CD14-positive monocyte (primary cell): ENCODE data around the gene SPTBN1. TPM values are rescaled to one million over a fixed set of nuclear protein-coding genes. Genes with fewer than 3 reads are reported as not detected.

Experiments
- DNase-seq, 3 donors: peaks; one replicate each; pipeline ENCODE4 v3.0.0-alpha.2; 2011 to 2022
- H2AFZ ChIP-seq: 2 replicates; pipeline ENCODE4 v1.6.0; 2012; ENCODE audit warnings: mild to moderate bottlenecking, low read depth, low read length, inconsistent platforms; ENCODE audit not compliant: insufficient read depth, poor library complexity, severe bottlenecking
- H3K27ac ChIP-seq, 2 donors: 1 replicate in 1 of 2; 2 replicates in 1 of 2; pipeline ENCODE4 v1.5.1; 2012 to 2013; ENCODE audit warnings: low read length in 2 of 2, control low read depth in 1 of 2, inconsistent platforms in 1 of 2, low read depth in 1 of 2, mild to moderate bottlenecking in 1 of 2
- H3K27me3 ChIP-seq, 2 donors: one replicate each; pipeline versions ENCODE4 v1.6.0 to v1.6.1; 2011 to 2013; ENCODE audit warnings: low read length in 2 of 2; ENCODE audit not compliant: control insufficient read depth in 2 of 2, insufficient read depth in 2 of 2
- H3K36me3 ChIP-seq, 2 donors: replicated peaks in 1 of 2; 1 replicate in 1 of 2; 2 replicates in 1 of 2; pipeline versions ENCODE4 v1.5.1 to v1.6.1; 2012 to 2013; ENCODE audit warnings: low read length in 2 of 2, control low read depth in 1 of 2, inconsistent platforms in 1 of 2, mild to moderate bottlenecking in 1 of 2; ENCODE audit not compliant: insufficient read depth in 2 of 2, control insufficient read depth in 1 of 2
- H3K4me1 ChIP-seq, 2 donors: 1 replicate in 1 of 2; 2 replicates in 1 of 2; pipeline versions ENCODE4 v1.5.1 to v1.6.1; 2012 to 2013; ENCODE audit warnings: low read length in 2 of 2, control low read depth in 1 of 2, inconsistent platforms in 1 of 2, mild to moderate bottlenecking in 1 of 2, moderate library complexity in 1 of 2; ENCODE audit not compliant: insufficient read depth in 2 of 2, control insufficient read depth in 1 of 2
- H3K4me2 ChIP-seq: replicated peaks from 2 replicates; pipeline ENCODE3; 2012; ENCODE audit warnings: low read length, moderate library complexity, mild to moderate bottlenecking; ENCODE audit not compliant: poor library complexity, severe bottlenecking; ENCODE audit errors: extremely low read depth
- H3K4me3 ChIP-seq, 3 experiments: fragments of 200-600 bp in 1 of 3; sonication (generic) in 1 of 3; replicated peaks in 1 of 3; 1 replicate in 2 of 3; 2 replicates in 1 of 3; pipeline ENCODE4 v1.5.1; 2011 to 2013; ENCODE audit warnings: low read length in 3 of 3, mild to moderate bottlenecking in 3 of 3, control low read depth in 2 of 3, low read depth in 2 of 3, inconsistent platforms in 1 of 3, moderate library complexity in 1 of 3
- H3K79me2 ChIP-seq: 2 replicates; pipeline ENCODE4 v1.6.0; 2012; ENCODE audit warnings: mild to moderate bottlenecking, control low read depth, inconsistent platforms, low read length, moderate library complexity; ENCODE audit not compliant: insufficient read depth
- H3K9ac ChIP-seq: 2 replicates; pipeline ENCODE4 v1.6.0; 2017; ENCODE audit warnings: low read length, mild to moderate bottlenecking; ENCODE audit not compliant: insufficient read depth, poor library complexity, severe bottlenecking
- H3K9me3 ChIP-seq, 2 donors: replicated peaks in 1 of 2; 1 replicate in 1 of 2; 2 replicates in 1 of 2; pipeline versions ENCODE4 v1.5.1 to v1.6.1; 2012 to 2013; ENCODE audit warnings: low read length in 2 of 2, control low read depth in 1 of 2; ENCODE audit not compliant: control insufficient read depth in 1 of 2, insufficient read depth in 1 of 2
- H4K20me1 ChIP-seq: 2 replicates; pipeline ENCODE4 v1.6.0; 2012; ENCODE audit warnings: mild to moderate bottlenecking, low read length, control low read depth, moderate library complexity; ENCODE audit not compliant: insufficient read depth
- H3K27ac Mint-ChIP-seq, 7 donors: one replicate each; pipeline ENCODE4 v1.8.0; 2020; ENCODE audit warnings: mild to moderate bottlenecking in 7 of 7, mixed read lengths in 7 of 7, moderate library complexity in 6 of 7, inconsistent platforms in 2 of 7
- H3K27me3 Mint-ChIP-seq, 3 donors: one replicate each; pipeline ENCODE4 v1.8.0; 2021 to 2022; ENCODE audit warnings: low read depth in 3 of 3, mild to moderate bottlenecking in 3 of 3, mixed read lengths in 3 of 3, moderate library complexity in 3 of 3, inconsistent platforms in 1 of 3
- H3K36me3 Mint-ChIP-seq, 2 donors: one replicate each; pipeline ENCODE4 v1.8.0; 2020; ENCODE audit warnings: mixed read lengths in 2 of 2, inconsistent platforms in 1 of 2, mild to moderate bottlenecking in 1 of 2
- H3K4me1 Mint-ChIP-seq: one replicate; pipeline ENCODE4 v1.8.0; 2020; ENCODE audit warnings: mild to moderate bottlenecking, mixed read lengths
- H3K4me3 Mint-ChIP-seq, 2 donors: one replicate each; pipeline ENCODE4 v1.8.0; 2020; ENCODE audit warnings: mild to moderate bottlenecking in 2 of 2, mixed read lengths in 2 of 2, moderate library complexity in 1 of 2
- H3K9me3 Mint-ChIP-seq, 7 donors: one replicate each; pipeline ENCODE4 v1.8.0; 2020 to 2022; ENCODE audit warnings: mixed read lengths in 7 of 7, mild to moderate bottlenecking in 6 of 7, moderate library complexity in 6 of 7, inconsistent platforms in 2 of 7
- WGBS: methylation state at CpG from one replicate; pipeline ENCODE4 v1.1.5; 2013; ENCODE audit warnings: missing lambda C conversion rate; ENCODE audit not compliant: insufficient coverage; 5-methylcytosine and 5-hydroxymethylcytosine counted together
- intact Hi-C, 2 donors: fragments of 100-400 bp; cut with micrococcal nuclease; formaldehyde crosslinking; loops; one replicate each; pipeline versions ENCODE4 v1.15.0 to v1.15.1; 2023
- polyA plus RNA-seq, 3 donors: library from polyadenylated mRNA; depleted of rRNA in 1 of 3; unstranded in 2 of 3; stranded (reverse) in 1 of 3; fragments of 300-500 nt in 2 of 3; fragments of >200 nt in 1 of 3; fragmentation: Illumina TruSeq in 2 of 3; gene quantifications; 1 replicate in 2 of 3; 2 replicates in 1 of 3; pipeline ENCODE4 v1.2.3, GENCODE V29; 2012 to 2021
- TF ChIP-seq, protein P1 (sequence below): fragments of 200-600 bp; IDR thresholded peaks from one replicate; pipeline ENCODE4 v1.8.0; 2022; ENCODE audit warnings: antibody characterized with exemption, mild to moderate bottlenecking

The SPTBN1 gene
- polyA plus RNA-seq, 3 donors: 0.79 to 2.8 (median 1.7) TPM

DNA sequence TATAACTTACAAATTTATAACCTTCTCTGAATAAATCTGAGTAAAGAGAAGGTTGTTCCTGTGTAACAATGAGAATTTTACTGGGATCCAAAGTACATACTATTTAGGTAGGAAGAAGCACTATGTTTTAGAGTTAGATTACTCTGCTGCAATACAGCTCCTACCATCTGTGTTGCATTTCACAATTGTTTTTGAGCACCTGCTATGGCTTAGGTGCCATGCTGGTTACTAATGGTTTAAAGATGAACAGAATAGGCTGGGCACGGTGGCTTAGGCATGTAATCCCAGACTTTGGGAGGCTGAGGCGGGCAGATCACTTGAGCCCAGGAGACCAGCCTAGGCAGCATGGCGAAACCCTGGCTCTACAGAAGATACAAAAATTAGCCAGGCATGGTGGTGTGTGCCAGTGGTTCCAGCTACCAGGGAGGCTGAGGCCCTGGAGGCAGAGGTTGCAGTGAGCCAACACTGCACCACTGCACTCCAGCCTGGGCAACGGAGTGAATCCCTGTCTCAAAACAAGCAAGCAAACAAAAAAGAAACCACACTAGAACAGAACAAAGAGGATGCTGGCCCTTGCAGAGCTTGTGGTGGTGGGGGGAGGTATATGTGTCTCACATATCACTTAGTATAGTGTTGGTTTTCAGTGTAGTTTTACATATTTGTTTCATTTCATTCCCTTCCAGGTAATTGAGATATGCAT, 56.7 kb downstream of the SPTBN1 start:
- WGBS: 96% methylated on average over 3 of the region's 4 CpGs
- TF ChIP-seq, protein P1, sequence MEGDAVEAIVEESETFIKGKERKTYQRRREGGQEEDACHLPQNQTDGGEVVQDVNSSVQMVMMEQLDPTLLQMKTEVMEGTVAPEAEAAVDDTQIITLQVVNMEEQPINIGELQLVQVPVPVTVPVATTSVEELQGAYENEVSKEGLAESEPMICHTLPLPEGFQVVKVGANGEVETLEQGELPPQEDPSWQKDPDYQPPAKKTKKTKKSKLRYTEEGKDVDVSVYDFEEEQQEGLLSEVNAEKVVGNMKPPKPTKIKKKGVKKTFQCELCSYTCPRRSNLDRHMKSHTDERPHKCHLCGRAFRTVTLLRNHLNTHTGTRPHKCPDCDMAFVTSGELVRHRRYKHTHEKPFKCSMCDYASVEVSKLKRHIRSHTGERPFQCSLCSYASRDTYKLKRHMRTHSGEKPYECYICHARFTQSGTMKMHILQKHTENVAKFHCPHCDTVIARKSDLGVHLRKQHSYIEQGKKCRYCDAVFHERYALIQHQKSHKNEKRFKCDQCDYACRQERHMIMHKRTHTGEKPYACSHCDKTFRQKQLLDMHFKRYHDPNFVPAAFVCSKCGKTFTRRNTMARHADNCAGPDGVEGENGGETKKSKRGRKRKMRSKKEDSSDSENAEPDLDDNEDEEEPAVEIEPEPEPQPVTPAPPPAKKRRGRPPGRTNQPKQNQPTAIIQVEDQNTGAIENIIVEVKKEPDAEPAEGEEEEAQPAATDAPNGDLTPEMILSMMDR: no peak
- Histone ChIP-seq H3K4me1 (no peaks in the 10 kb centered on the region), H3K9ac (no peak overlapping the region), H3K4me3 (no peak overlapping the region), H3K27ac (no peak overlapping the region), H3K36me3 (no peaks in the 10 kb centered on the region), H3K27me3 (no peaks in the 10 kb centered on the region), H3K9me3 (no peaks in the 10 kb centered on the region), H3K79me2 (no peaks in the 10 kb centered on the region), H4K20me1 (no peaks in the 10 kb centered on the region), H2AFZ (no peak overlapping the region), H3K4me2 (no peak overlapping the region)
- Mint-ChIP-seq H3K27me3 (no peaks in the 10 kb centered on the region), H3K9me3 (peaks cover 0 to 4% (median 0%) of the 10 kb centered on the region in 7 donors), H3K27ac (no peak overlapping the region), H3K4me1 (no peaks in the 10 kb centered on the region), H3K36me3 (no peaks in the 10 kb centered on the region), H3K4me3 (no peak overlapping the region)
- intact Hi-C loops: loop anchor here in 1 of 2 donors (10.0 kb wide), 1 partner anchor 322 kb away; no protein-coding TSS in a partner anchor
- DNase-seq: no peak

DNA sequence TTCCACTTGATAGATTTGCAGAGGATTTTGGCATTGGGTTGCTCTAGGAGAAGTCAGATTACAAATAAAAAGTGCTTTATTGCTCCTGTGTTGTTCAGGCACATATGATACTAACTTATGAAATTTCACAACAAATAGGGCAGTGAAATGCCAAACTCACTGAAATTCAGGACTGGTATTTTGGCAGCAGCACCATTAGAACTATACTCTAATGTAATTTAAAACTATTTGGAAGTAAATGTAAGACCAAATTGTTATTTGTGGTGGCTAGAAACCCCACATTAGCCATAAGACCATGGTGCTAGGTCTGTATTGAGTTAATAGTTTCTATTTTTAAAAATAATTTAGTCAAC, 57.2 kb downstream of the SPTBN1 start:
- intact Hi-C loops: loop anchor here in 1 of 2 donors (10.0 kb wide), 1 partner anchor 321 kb away; no protein-coding TSS in a partner anchor
- no peaks in the 10 kb centered on the region for H3K36me3 Mint-ChIP-seq
- no peak overlapping the region for H2AFZ ChIP-seq
- DNase-seq: no peak
- no peak overlapping the region for H3K4me3 ChIP-seq
- H3K9ac ChIP-seq: no peak overlapping the region
- no peaks in the 10 kb centered on the region for H3K36me3 ChIP-seq
- H3K9me3 Mint-ChIP-seq: peaks cover 0 to 4% (median 0%) of the 10 kb centered on the region in 7 donors
- no peaks in the 10 kb centered on the region for H3K4me1 ChIP-seq
- no peaks in the 10 kb centered on the region for H3K27me3 Mint-ChIP-seq
- H3K4me1 Mint-ChIP-seq: no peaks in the 10 kb centered on the region
- TF ChIP-seq, protein P1: no peak
- H3K79me2 ChIP-seq: no peaks in the 10 kb centered on the region
- no peak overlapping the region for H3K27ac ChIP-seq
- H3K9me3 ChIP-seq: no peaks in the 10 kb centered on the region
- no peak overlapping the region for H3K4me2 ChIP-seq
- H3K27ac Mint-ChIP-seq: no peak overlapping the region
- H4K20me1 ChIP-seq: no peaks in the 10 kb centered on the region
- H3K27me3 ChIP-seq: no peaks in the 10 kb centered on the region
- H3K4me3 Mint-ChIP-seq: no peak overlapping the region
